Measurements from ENCODE around the gene HS3ST1. TPM values are rescaled to one million over a fixed set of nuclear protein-coding genes. Genes with fewer than 3 reads are reported as not detected.

The HS3ST1 gene
- polyA plus RNA-seq, 3 donors = 0.01 to 0.02 TPM; not detected in 1

- Mint-ChIP-seq H3K4me3 (no peak overlapping the region), H3K36me3 (peaks cover 0 to 2% of the 10 kb centered on the region in 2 donors), H3K27me3 (ENCODE audit: low read depth in 3 of 3) (peaks cover 0 to 3% (median 1%) of the 10 kb centered on the region in 3 donors), H3K4me1 (peaks cover 12% of the 10 kb centered on the region), H3K27ac (no peak overlapping the region), H3K9me3 (no peaks in the 10 kb centered on the region)
- no peaks in the 10 kb centered on the region for H3K36me3 ChIP-seq (replicated peaks in 1 of 2; ENCODE audit: control insufficient read depth in 1 of 2, insufficient read depth in 2 of 2, low read length in 2 of 2)
- H3K9ac ChIP-seq (ENCODE audit: insufficient read depth, low read length, poor library complexity, severe bottlenecking) = no peak overlapping the region
- H3K27me3 ChIP-seq (ENCODE audit: control insufficient read depth in 2 of 2, insufficient read depth in 2 of 2, low read length in 2 of 2) = no peaks in the 10 kb centered on the region
- no peak overlapping the region for H3K4me2 ChIP-seq (replicated peaks; ENCODE audit: extremely low read depth, low read length, poor library complexity, severe bottlenecking)
- H3K9me3 ChIP-seq (replicated peaks in 1 of 2; ENCODE audit: control insufficient read depth in 1 of 2, insufficient read depth in 1 of 2, low read length in 2 of 2) = no peaks in the 10 kb centered on the region
- H3K27ac ChIP-seq (ENCODE audit: low read depth in 1 of 2, low read length in 2 of 2) = no peak overlapping the region
- H3K4me3 ChIP-seq (replicated peaks in 1 of 3; ENCODE audit: low read depth in 2 of 3, low read length in 3 of 3) = no peak overlapping the region
- TF ChIP-seq CTCF (IDR thresholded peaks at IDR 0.05) = no peak
- H2AFZ ChIP-seq (ENCODE audit: insufficient read depth, low read depth, low read length, poor library complexity, severe bottlenecking) = no peak overlapping the region
- 100% methylated on average over 2 of the region's 3 CpGs for WGBS (ENCODE audit: insufficient coverage)
- H3K79me2 ChIP-seq (ENCODE audit: insufficient read depth, low read length) = no peaks in the 10 kb centered on the region
- DNase-seq = no peak
- no peaks in the 10 kb centered on the region for H4K20me1 ChIP-seq (ENCODE audit: insufficient read depth, low read length)
- intact Hi-C loops (cut with micrococcal nuclease) = loop anchor here in 1 of 2 donors (10.0 kb wide), 1 partner anchor 66 kb away; no protein-coding TSS in a partner anchor
- peaks cover 14 to 15% of the 10 kb centered on the region in 2 donors for H3K4me1 ChIP-seq (ENCODE audit: control insufficient read depth in 1 of 2, insufficient read depth in 2 of 2, low read length in 2 of 2)
Observed at GRCh38 chr4:11438647-11439046, 10.0 kb upstream of the HS3ST1 start.

- intact Hi-C loops (cut with micrococcal nuclease) = loop anchor here in 1 of 2 donors (10.0 kb wide), 1 partner anchor 68 kb away; no protein-coding TSS in a partner anchor
- TF ChIP-seq CTCF (IDR thresholded peaks at IDR 0.05) = no peak
- Mint-ChIP-seq H3K9me3 (no peaks in the 10 kb centered on the region), H3K27ac (no peak overlapping the region), H3K27me3 (ENCODE audit: low read depth in 3 of 3) (peaks cover 3 to 7% (median 5%) of the 10 kb centered on the region in 3 donors), H3K4me3 (no peak overlapping the region), H3K4me1 (peaks cover 12% of the 10 kb centered on the region), H3K36me3 (no peaks in the 10 kb centered on the region)
- no peaks in the 10 kb centered on the region for H3K9me3 ChIP-seq (replicated peaks in 1 of 2; ENCODE audit: control insufficient read depth in 1 of 2, insufficient read depth in 1 of 2, low read length in 2 of 2)
- no peak for DNase-seq
- H4K20me1 ChIP-seq (ENCODE audit: insufficient read depth, low read length) = no peaks in the 10 kb centered on the region
- no peaks in the 10 kb centered on the region for H3K27me3 ChIP-seq (ENCODE audit: control insufficient read depth in 2 of 2, insufficient read depth in 2 of 2, low read length in 2 of 2)
- no peaks in the 10 kb centered on the region for H3K79me2 ChIP-seq (ENCODE audit: insufficient read depth, low read length)
- no peaks in the 10 kb centered on the region for H3K36me3 ChIP-seq (replicated peaks in 1 of 2; ENCODE audit: control insufficient read depth in 1 of 2, insufficient read depth in 2 of 2, low read length in 2 of 2)
- H3K4me2 ChIP-seq (replicated peaks; ENCODE audit: extremely low read depth, low read length, poor library complexity, severe bottlenecking) = no peak overlapping the region
- WGBS (ENCODE audit: insufficient coverage) = 98% methylated on average over 4 of the region's 5 CpGs
- H3K9ac ChIP-seq (ENCODE audit: insufficient read depth, low read length, poor library complexity, severe bottlenecking) = no peak overlapping the region
- H3K4me1 ChIP-seq (ENCODE audit: control insufficient read depth in 1 of 2, insufficient read depth in 2 of 2, low read length in 2 of 2) = peaks cover 14 to 15% of the 10 kb centered on the region in 2 donors
- no peak overlapping the region for H3K4me3 ChIP-seq (replicated peaks in 1 of 3; ENCODE audit: low read depth in 2 of 3, low read length in 3 of 3)
- no peak overlapping the region for H3K27ac ChIP-seq (ENCODE audit: low read depth in 1 of 2, low read length in 2 of 2)
- H2AFZ ChIP-seq (ENCODE audit: insufficient read depth, low read depth, low read length, poor library complexity, severe bottlenecking) = no peak overlapping the region
Observed at GRCh38 chr4:11436673-11437072, 8.0 kb upstream of the HS3ST1 start.

All from CD14-positive monocyte (primary cell).